H54 (cell line): ENCODE results near the gene DHRS7.

ENCODE experiments used
- DNase-seq: peaks from one replicate; pipeline ENCODE4 v3.0.0; 2011; ENCODE audit warnings: low spot score, mixed read lengths; ENCODE audit not compliant: insufficient read length
- FAIRE-seq: peaks from 3 replicates; lab custom pipeline; 2011; peaks lifted over from hg19 to GRCh38; lab: Jason Lieb, UNC
- POLR2A ChIP-seq: IDR thresholded peaks from 2 replicates; pipeline ENCODE4 v1.6.1; 2011; ENCODE audit warnings: low read depth, mild to moderate bottlenecking, low read length

DHRS7 gene

GRCh38 chr14:60175255-60175902 lies 10.2 kb upstream of the DHRS7 start:
- TF ChIP-seq POLR2A: no peak
- DNase-seq (no peak), FAIRE-seq (no peak)

- no peak for TF ChIP-seq POLR2A
- DNase-seq: no peak
- FAIRE-seq: no peak
Measured at GRCh38 chr14:60174352-60175254, 9.4 kb upstream of the DHRS7 start.

- no peak for TF ChIP-seq POLR2A
Measured at GRCh38 chr14:60171690-60172089, 6.5 kb upstream of the DHRS7 start.

GRCh38 chr14:60170948-60171347 lies 5.8 kb upstream of the DHRS7 start:
- DNase-seq: no peak
- no peak for TF ChIP-seq POLR2A
- FAIRE-seq: no peak

More at GRCh38 chr14:60171690-60172089, 6.5 kb upstream of the DHRS7 start:
- FAIRE-seq (no peak), DNase-seq (no peak)

GRCh38 chr14:60169722-60170121 lies 4.5 kb upstream of the DHRS7 start:
- no peak for TF ChIP-seq POLR2A
- DNase-seq (no peak), FAIRE-seq (no peak)

GRCh38 chr14:60166142-60166541 lies 944 bp upstream of the DHRS7 start:
- DNase-seq (no peak), FAIRE-seq (no peak)
- TF ChIP-seq POLR2A: no peak

- TF ChIP-seq POLR2A: no peak
- DNase-seq: no peak
- no peak for FAIRE-seq
Measured at GRCh38 chr14:60165547-60165876, 314 bp upstream of the DHRS7 start.

GRCh38 chr14:60164404-60164711 lies 840 bp downstream of the DHRS7 start:
- TF ChIP-seq POLR2A: no peak
- FAIRE-seq (peak; percentile 48), DNase-seq (no peak)

- no peak for DNase-seq
- no peak for FAIRE-seq
- no peak for TF ChIP-seq POLR2A
Measured at GRCh38 chr14:60163693-60164092, 1.5 kb downstream of the DHRS7 start.

- no peak for DNase-seq
- no peak for TF ChIP-seq POLR2A
- no peak for FAIRE-seq
Measured at GRCh38 chr14:60161196-60162107, 3.7 kb downstream of the DHRS7 start.

- DNase-seq (no peak), FAIRE-seq (no peak)
- TF ChIP-seq POLR2A: no peak
Measured at GRCh38 chr14:60160422-60160821, 4.8 kb downstream of the DHRS7 start.

GRCh38 chr14:60154671-60155070 lies 10.5 kb downstream of the DHRS7 start:
- no peak for FAIRE-seq

GRCh38 chr14:60153991-60154390 lies 11.2 kb downstream of the DHRS7 start:
- no peak for FAIRE-seq
- TF ChIP-seq POLR2A: no peak
- no peak for DNase-seq

More at GRCh38 chr14:60154671-60155070, 10.5 kb downstream of the DHRS7 start:
- no peak for DNase-seq
- TF ChIP-seq POLR2A: no peak

- DNase-seq (peak; percentile 42), FAIRE-seq (peak; percentile 92)
- no peak for TF ChIP-seq POLR2A
Measured at GRCh38 chr14:60151715-60152114, 13.5 kb downstream of the DHRS7 start.

GRCh38 chr14:60134702-60135101 lies 30.5 kb downstream of the DHRS7 start:
- no peak for TF ChIP-seq POLR2A
- DNase-seq: no peak
- no peak for FAIRE-seq
